Right ventricle myocardium superior (tissue), 1 donor: ENCODE results near the gene APLP1. TPM values are rescaled to one million over a fixed set of nuclear protein-coding genes. Genes with fewer than 3 reads are reported as not detected.
A peak's percentile ranks its signal among the peaks of the same experiment; 100 is the strongest.
"Not testable (repeated sequence)": the region's sequence is repeated elsewhere in the genome, so short reads cannot be mapped to it uniquely, and the experiment has no call there.

Experiments
- ATAC-seq: fragments of 200-7000 bp; cut with Tn5 transposase; one replicate; pipeline ENCODE4 v1.9.1; 2020; ENCODE audit warnings: mild to moderate bottlenecking; ENCODE audit not compliant: poor library complexity
- DNase-seq: peaks from one replicate; pipeline ENCODE4 v3.0.0-alpha.2; 2020
- intact Hi-C: fragments of 100-400 bp; cut with DNase I; formaldehyde crosslinking; loops from one replicate; pipeline ENCODE4 v1.11.2; 2022
- total RNA-seq: library from RNA; stranded (reverse); fragmentation: NEBNext Ultra II Directional; extraction: Animal tissue kit (Norgen Biotek cat#: 25700); gene quantifications from one replicate; pipeline ENCODE4 v1.2.1, GENCODE V29; 2021
- donor health status: DM: no; HTN: yes; CAD: no; lungs with severe emphysema.

Gene APLP1
- total RNA-seq, 1 donor from 2014 or later, result 17.8 TPM

DNA sequence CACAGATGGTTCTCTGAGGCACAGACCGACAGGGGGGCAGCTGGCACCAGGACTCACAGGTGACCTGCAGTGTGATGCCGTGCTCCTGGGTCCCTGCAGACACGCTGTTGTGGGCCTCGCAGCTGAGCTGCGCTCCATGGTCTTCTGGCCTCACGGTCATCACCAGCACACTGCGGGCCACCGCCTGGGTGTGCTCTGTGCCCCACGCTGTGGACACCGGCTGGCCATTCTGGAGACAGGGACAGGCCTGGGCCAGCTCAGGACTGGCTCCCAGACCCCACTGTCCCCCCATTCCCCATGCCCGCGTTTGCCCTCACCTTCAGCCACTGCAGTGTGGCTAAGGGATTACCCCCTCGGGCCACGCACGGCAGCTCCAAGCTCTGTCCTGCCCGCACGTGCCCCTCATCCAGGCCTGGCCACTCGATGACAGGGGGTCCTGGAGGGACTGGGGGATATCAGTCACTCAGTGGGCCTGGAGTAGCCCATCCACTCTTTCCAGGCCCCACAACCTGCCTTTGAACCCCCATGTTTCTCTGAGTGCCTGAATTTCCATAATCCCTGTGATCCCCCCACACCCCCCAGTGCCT lies 19.4 kb upstream of the APLP1 start:
- ATAC-seq, result no peak
- no peak for DNase-seq
- intact Hi-C loops, result no loop called here

- ATAC-seq, result no peak
- intact Hi-C loops, result no loop called here
Observed at GRCh38 chr19:35851213-35852028, 17.0 kb upstream of the APLP1 start.

GRCh38 chr19:35852029-35852780 lies 16.2 kb upstream of the APLP1 start, which contains the start of gene NPHS1:
Gene NPHS1, minus strand, starts transcription at chr19:35852504. Its CDS starts 667 bp downstream, at chr19:35851837.
- intact Hi-C loops, result no loop called here
- ATAC-seq, result no peak
- no peak for DNase-seq

More at GRCh38 chr19:35851213-35852028, 17.0 kb upstream of the APLP1 start:
- DNase-seq, result no peak

- DNase-seq (no peak), ATAC-seq (no peak)
- intact Hi-C loops, result no loop called here
Observed at GRCh38 chr19:35853038-35853756, 15.2 kb upstream of the APLP1 start.

DNA sequence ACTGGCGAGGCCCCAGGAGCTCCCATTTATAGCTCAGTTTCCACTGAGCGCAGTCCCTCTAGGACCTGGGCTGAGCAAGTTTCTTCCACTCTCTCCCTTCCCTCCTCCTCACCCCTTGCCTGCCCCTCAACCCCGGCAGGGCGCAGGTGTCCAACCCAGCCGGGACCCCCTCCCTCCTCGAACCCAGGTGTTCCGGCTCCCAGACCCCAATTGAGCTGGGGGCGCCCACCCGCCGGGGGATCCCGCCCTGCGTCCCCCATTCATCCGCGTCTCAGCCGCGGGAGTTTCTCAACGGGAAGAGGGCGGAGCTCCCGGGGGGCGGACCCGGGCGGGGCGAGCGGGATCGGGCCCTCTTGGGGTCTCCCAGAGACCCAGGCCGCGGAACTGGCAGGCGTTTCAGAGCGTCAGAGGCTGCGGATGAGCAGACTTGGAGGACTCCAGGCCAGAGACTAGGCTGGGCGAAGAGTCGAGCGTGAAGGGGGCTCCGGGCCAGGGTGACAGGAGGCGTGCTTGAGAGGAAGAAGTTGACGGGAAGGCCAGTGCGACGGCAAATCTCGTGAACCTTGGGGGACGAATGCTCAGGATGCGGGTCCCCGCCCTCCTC lies 11.7 kb upstream of the APLP1 start, which contains the start of gene KIRREL2:
KIRREL2 (plus strand) TSS at position 366 of the 604 bp plus-strand sequence; CDS start at position 575, 209 bp downstream.
- intact Hi-C loops, result no loop called here
- ATAC-seq (no peak), DNase-seq (no peak)

DNA sequence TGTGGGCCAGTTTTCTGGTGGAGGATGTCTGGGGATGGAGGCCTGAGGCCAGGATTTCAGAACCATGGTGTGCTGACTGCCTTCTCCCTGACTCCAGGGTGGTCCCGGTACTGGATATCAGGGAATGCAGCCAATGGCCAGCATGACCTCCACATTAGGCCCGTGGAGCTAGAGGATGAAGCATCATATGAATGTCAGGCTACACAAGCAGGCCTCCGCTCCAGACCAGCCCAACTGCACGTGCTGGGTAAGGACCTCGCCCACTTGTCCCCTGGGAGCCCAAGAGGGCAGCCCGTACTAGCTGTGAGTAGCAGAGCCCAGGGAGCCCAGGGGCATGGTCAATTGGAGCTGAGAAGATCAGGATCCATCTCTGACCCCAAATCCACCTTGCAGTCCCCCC lies 10.1 kb upstream of the APLP1 start:
- no peak for ATAC-seq
- DNase-seq, result no peak
- intact Hi-C loops, result no loop called here

GRCh38 chr19:35859414-35859813 lies 9.0 kb upstream of the APLP1 start:
- intact Hi-C loops, result no loop called here

GRCh38 chr19:35860436-35860817 lies 7.9 kb upstream of the APLP1 start:
- intact Hi-C loops, result no loop called here
- DNase-seq, result no peak
- ATAC-seq, result no peak

More at GRCh38 chr19:35859414-35859813, 9.0 kb upstream of the APLP1 start:
- no peak for ATAC-seq
- DNase-seq, result no peak

- intact Hi-C loops, result no loop called here
- no peak for ATAC-seq
Observed at GRCh38 chr19:35860818-35861639, 7.3 kb upstream of the APLP1 start.

DNA sequence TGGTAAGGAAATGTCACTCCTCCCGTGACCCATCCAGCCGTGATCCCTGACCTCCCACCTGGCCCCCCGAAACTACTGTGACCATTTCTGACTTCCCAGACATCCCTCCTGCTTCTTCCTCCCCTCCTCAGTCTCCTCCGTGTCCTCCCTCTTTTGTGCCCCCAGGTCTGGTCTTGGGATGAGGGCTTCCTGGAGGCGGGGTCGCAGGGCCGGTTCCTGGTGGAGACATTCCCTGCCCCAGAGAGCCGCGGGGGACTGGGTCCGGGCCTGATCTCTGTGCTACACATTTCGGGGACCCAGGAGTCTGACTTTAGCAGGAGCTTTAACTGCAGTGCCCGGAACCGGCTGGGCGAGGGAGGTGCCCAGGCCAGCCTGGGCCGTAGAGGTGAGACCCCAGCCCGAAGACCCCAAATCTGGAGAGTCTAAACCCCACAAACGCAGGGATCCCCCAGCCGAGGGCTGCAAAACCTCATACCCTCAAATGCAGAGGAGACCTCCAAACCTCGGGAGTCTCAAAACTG lies 6.7 kb upstream of the APLP1 start:
- no peak for ATAC-seq
- DNase-seq, result no peak
- intact Hi-C loops, result no loop called here

More at GRCh38 chr19:35860818-35861639, 7.3 kb upstream of the APLP1 start:
- DNase-seq, result no peak

- DNase-seq, result no peak
- intact Hi-C loops, result no loop called here
- no peak for ATAC-seq
Observed at GRCh38 chr19:35862528-35862927, 5.8 kb upstream of the APLP1 start.

- DNase-seq (no peak), ATAC-seq (no peak)
- intact Hi-C loops, result no loop called here
Observed at GRCh38 chr19:35863018-35863417, 5.4 kb upstream of the APLP1 start.

GRCh38 chr19:35868823-35869326 lies 501 bp downstream of the APLP1 start:
- intact Hi-C loops, result no loop called here

DNA sequence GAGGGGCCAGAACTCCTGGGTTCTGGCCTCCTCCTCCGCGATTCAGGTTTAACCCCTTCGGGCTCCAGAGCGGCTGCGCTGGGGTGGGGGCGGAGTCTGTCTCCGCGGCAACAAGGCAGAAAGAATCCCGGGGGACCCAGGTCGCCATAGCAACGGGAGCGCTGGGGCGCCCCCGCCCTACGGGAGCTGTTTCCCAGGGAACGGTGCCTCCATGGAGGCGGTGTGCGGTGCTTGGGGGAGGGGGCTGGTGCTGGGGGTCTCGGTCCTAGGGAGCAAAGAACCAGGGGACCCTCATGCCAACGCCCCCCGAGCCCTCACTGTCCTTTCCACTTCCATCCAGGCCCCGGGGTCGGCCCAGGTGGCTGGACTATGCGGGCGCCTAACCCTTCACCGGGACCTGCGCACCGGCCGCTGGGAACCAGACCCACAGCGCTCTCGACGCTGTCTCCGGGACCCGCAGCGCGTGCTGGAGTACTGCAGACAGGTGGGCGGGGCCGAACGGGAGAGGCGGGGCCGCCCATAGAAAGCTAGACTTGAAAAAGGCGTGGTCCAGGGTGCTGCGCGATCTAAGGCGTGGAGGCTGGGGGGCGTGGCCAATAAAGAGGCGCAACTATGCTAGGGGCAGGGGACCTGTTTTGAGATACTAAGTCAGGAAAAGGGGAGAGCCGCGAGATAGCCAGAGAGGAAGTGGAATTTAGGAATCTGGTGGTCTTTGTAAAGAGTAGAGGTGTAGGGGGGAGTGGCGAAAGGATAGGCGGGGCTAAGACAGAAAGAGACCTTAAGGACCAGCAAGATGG lies 1.2 kb downstream of the APLP1 start:
- peak; percentile 81 for DNase-seq
- intact Hi-C loops, result no loop called here
- peak; percentile 72 for ATAC-seq

More at GRCh38 chr19:35868823-35869326, 501 bp downstream of the APLP1 start:
- no peak for DNase-seq
- ATAC-seq, result no peak

DNA sequence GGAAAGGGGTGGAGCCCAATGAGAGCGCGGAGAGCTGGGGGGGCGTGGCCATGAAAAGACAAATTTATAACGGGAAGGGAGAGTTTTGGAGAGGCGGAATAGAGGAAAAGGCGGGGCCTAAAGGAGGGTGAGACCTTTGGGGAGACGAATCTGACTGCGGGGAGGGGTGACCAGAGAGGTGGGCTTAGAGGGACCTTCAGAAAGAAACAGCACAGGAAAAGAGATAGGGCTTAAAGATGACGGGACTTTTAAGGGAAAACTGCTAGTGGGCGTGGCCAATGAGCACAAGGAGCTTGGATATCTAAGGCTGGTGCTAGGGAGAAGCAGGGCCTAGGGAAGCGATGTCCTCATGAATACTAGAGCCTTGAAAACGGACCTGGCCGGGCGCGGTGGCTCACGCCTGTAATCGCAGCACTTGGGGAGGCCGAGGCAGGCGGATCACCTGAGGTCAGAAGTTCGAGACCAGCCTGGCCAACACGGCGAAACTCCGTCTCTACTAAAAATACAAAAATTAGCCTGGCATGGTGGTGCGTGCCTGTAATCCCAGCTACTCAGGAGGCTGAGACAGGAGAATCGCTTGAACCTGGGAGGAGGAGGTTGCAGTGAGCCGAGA lies 1.9 kb downstream of the APLP1 start:
- intact Hi-C loops, ATAC-seq, DNase-seq: not testable (repeated sequence)

DNA sequence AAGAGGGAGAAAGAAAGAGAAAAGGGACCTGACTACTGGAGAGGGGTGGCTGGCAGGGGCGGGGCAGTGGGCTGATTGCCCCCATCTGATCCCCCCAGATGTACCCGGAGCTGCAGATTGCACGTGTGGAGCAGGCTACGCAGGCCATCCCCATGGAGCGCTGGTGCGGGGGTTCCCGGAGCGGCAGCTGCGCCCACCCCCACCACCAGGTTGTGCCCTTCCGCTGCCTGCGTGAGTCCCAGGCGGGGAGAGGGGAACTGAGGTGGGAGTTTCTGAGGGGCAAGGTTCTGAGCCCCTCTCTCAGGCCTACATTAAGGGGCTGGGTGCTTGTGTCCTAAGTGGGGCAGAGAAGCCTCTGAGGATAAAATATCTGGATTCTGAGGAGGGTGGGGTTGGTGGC lies 2.4 kb downstream of the APLP1 start:
- ATAC-seq, result no peak
- intact Hi-C loops, result no loop called here
- DNase-seq, result no peak
